Kidney tubule cell (primary cell): ENCODE data around the gene TP53AIP1.

ENCODE experiments used
- DNase-seq: peaks from one replicate; pipeline ENCODE4 v3.0.0-alpha.2; 2018; ENCODE audit warnings: low spot score

TP53AIP1 gene

DNA sequence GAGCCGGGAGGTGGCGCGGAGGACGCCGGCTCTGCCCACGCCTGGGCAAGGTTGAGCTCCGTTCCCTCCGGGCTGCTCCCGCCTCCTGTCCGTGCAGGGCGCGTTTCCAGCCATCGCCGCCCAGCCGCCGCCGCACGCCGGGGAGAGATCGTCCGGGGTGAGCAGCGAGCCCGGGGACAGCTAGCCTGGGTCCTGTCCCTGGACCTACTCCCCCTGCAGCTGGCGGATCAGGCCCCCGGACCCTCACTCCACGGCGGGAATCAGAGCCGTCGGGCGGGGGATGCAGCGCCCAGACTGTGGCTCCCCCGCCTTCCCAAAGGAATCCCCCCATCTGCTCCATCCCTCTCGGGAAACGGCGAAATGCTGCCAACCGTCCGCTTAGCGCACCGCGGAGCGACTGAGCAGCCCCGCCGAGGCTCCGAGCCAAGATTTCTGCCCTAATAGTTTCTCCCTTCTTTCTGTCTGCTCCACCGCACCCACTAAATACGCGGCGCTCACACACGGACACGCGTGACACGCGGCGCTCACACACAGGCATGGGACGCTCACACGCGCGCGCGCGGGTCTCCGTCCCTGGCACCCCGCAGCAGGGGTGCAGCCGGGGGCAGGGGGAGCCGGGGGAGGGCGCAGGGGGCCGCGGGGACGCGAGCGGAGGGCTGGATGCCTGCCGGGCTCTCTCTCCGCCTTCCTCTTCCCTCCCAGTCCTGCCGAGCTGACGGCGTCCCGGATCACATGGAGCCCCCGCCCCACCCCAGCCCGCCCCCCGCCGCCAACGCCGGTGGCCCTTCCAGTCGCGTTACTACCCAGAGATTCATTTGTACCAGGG is 51.9 kb downstream of the TP53AIP1 start, which contains the start of gene KCNJ5:
TSS of gene KCNJ5 (plus strand) at position 814 of the 826 bp plus-strand sequence. CDS start 19,918 bp downstream, outside the sequence.
- no peak for DNase-seq

DNA sequence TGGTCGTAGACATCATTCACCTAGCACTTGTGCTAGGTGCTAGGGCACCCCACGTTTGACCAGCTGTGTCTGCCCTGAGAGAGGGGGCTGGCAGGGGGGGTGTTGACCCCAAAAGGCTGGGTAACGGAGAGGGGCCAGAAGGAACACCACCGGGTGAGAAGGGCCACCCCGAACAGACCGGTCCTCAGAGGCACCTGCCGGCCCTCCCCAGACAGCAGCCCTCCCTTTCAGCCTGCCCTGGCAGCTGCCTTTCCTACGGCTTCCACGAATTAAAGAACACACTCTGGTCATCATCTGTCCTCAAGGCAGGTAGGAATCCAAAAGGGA is 52.5 kb downstream of the TP53AIP1 start:
- DNase-seq = no peak

DNA sequence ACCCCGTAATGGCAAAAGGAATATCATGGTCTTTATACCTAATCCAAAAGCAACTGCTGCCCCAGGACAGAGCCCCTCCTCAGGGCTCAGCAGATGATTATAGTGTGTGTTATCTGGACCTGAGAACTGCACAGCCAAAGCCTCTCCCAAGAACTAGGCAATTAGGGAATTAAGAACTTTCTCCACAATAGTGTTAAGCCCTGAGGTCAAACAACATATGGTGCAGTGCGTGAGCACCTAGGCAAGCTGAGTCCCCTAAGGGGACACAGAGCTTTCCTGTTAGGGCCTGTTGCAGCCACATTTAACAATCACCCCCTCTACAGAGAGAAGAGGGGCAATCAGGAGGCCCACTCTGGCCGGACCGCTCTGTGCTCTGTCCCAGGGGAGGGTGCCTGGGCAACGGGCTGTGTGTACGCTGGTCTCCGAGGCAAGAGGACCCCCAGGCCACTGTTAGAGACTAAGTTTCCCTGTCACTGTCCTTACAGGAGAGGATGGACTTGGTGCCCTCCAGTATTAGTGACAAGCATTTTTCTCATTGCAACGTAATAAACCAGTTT is 52.9 kb downstream of the TP53AIP1 start:
- DNase-seq = no peak

DNA sequence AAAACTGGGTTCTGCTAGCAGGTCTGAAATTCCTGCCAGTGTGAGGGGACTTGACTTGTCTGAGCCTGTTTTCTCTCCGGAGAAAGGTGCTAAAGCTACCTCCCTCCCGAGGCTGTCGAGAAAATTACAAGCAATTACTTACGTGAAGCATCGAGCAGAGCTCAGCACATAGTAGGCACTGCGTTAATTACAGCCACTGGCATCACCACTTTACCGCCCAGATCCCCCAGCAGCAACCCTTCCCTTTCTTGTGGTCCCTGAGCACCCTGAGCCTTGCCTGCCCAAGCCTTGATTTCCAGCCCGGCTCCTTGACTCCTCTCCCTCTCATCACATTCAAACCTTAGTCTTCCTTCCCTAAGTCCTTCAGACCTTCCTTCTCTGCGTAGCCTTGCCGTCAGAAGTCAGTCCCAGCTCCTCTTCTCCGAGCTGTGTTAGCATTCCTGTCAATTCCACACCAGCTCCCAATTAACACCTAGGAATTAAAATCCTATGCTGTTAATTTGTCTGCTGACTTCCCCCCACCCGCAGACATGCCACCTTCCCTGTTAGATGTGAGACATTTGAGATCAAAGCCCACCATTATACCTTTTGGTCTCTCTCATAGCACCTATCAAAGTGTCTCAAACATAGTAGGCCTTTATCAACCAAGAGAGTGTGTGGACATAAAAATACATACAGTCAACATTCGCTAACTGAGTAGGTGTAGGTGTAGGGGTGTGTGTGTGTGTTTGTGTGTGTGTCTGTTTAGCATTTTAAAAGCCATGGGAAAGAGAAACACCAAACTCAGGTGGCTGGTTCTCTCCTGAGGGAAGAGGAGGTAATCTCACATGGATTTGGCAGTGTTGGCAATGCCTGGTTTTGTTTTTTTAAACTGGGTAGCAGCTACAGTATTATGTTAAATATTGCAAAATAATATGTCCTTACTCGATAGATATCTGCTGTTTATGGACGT is 54.4 kb downstream of the TP53AIP1 start:
- no peak for DNase-seq

DNA sequence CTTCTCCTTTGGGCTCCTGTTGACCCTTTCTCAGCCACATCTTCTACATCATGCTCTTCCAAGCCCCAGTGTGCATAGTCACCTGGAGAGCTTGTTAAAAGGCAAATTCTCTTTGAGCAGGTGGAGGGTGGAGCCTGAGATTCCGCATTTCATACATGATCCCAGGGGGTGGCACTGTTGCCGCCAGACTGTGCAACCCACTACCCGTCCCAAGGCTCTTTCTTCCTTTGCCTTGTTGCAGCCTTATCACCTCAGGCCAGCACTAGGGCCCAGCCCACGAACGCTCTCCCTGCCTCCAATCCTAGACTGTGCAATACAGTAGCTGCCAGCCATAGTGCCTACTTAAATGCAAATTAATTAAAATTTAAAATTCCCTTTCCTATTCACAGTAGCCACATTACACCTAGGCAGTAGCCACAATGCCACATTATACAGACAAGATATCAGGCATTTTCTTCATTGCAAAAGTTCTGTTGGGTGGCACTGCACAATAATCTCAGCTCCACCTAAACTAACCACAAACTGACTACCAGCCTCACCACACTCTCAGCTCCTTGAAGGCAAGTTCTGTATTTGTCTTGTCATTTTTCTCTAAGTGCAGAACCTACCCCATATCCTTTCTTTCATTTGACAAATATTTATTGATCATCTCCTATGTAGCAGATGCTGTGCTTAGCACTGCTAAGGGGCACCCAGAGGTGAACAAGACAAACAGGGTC is 56.1 kb downstream of the TP53AIP1 start:
- no peak for DNase-seq
